ENCODE measurements around the gene SPRY4.
"Not testable (repeated sequence)": the region's sequence is repeated elsewhere in the genome, so short reads cannot be mapped to it uniquely, and the experiment has no call there.

Gene SPRY4

GRCh38 chr5:142339781-142340180, 15.0 kb upstream of the SPRY4 start:
- DNase-seq (ENCODE audit: insufficient read length, low spot score) (no peak), FAIRE-seq (no peak)

- DNase-seq (ENCODE audit: insufficient read length, low spot score), result no peak
- FAIRE-seq, result no peak
Measured at GRCh38 chr5:142334538-142334937, 9.7 kb upstream of the SPRY4 start.

DNA sequence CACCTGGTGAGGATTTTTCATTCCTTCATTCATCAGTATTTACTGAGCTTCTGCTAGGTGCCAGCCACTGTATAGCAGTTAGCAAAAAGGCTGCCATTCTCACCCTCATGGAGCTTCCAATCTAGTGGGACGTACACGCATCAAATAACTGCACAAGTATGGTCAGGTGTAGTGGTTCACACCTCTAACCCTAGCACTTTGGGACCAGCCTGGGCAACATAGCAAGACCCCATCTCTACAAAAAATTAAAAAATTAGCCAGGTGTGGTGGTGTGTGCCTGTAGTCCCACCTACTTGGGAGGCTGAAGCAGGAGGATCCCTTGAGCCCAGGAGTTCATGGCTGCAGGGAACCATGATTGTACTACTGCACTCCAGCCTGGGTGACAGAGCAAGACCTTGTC, 8.9 kb upstream of the SPRY4 start:
- FAIRE-seq; DNase-seq (ENCODE audit: insufficient read length, low spot score): not testable (repeated sequence)

GRCh38 chr5:142330444-142330843, 5.6 kb upstream of the SPRY4 start:
- DNase-seq (ENCODE audit: insufficient read length, low spot score) (no peak), FAIRE-seq (no peak)

DNA sequence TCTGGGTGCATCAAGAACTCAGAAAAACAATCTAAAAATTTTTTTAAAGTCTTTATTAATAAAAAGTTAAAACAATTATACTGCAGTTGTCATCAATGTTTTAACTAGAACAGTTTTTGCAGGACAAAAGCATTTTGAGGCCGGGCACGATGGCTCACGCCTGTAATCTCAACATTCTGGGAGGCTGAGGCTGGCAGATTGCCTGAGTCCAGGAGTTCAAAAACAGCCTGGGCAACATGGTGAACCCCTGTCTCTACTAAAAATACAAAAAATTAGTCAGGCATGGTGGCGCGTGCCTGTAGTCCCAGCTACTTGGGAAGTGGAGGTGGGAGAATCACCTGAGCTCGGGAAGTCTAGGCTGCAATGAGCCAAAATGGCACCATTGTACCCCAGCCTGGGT, 5.2 kb upstream of the SPRY4 start:
- DNase-seq (ENCODE audit: insufficient read length, low spot score) (no peak), FAIRE-seq (no peak)

GRCh38 chr5:142327111-142327842, 2.5 kb upstream of the SPRY4 start:
- FAIRE-seq, result no peak
- no peak for DNase-seq (ENCODE audit: insufficient read length, low spot score)

GRCh38 chr5:142326480-142326938, 1.7 kb upstream of the SPRY4 start:
- FAIRE-seq (no peak), DNase-seq (ENCODE audit: insufficient read length, low spot score) (no peak)

GRCh38 chr5:142325725-142326479, 1.1 kb upstream of the SPRY4 start:
- no peak for DNase-seq (ENCODE audit: insufficient read length, low spot score)
- no peak for FAIRE-seq

DNA sequence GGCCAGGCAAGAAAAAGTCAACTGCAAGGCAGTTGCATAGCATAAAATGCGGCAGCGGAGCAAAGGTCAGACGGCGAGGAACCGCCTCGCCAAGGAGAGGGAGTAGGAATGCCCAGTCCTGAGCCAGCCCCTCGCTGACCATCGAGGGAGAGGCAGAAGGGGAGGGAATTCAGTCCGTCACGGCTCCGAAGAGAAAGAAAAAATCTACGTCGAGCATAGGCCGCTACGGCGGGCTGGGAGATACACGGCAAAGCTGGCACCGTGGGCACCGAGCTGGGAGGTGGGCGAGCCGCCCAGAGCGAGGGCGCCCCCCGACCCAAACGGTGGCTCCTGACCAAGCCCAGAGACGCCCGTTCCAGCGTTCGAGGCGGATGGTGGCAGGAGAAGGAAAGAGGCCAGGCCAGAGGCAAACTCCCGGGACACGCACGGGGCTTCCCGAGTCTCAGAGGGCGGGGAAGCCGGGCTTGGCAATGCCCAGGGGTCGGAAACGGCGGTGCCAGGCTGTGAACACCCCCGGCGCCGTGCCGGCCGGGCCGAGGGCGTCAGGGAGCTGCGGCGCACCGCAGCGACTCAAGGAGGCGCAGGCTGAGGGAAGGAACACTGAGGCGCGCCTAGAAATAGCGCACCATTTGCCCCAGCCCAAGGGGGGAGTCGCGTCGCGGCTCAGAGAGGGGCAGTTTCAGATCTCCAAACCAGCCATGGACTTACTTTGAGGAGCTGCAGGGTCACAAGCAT, 518 bp downstream of the SPRY4 start:
- peak; percentile 55 for FAIRE-seq
- DNase-seq (ENCODE audit: insufficient read length, low spot score), result no peak

- FAIRE-seq, result peak; percentile 61
- DNase-seq (ENCODE audit: insufficient read length, low spot score), result no peak
Measured at GRCh38 chr5:142323480-142324135, 1.2 kb downstream of the SPRY4 start.

DNA sequence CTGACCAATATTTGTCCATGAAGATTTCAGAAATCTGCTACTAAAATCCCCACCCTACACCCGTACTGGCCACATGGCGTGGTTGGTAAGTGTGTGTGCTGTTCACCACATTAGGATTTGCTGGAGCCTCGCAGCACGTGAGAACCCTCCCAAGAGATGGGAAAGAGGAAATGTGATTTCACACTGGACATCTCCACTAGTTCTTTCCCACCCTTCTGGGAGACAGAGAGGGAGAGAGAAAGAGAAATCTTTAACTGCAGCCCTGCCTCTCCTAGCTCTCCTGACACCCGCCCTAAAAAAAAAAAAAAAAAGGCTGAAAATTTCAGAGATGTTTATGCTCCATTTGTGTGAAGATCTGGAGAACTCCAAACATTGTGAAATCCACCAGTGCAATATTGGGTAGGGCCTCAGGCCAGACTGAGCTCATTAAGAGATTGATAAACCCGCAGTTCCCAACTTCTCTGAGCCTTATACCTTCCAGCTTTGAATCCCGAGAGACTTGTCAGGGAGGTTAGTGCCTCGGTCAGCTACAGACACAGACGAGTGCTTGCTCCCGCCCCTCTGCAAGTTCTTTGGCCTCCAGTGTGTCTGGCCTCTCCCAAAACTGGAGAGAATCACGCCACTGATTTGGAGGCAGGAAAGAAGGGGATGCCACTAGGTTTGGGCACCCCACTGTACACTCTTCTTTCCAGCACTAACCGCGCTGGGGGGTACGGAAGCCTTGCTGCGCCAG, 1.9 kb downstream of the SPRY4 start:
- FAIRE-seq, result no peak
- no peak for DNase-seq (ENCODE audit: insufficient read length, low spot score)

DNA sequence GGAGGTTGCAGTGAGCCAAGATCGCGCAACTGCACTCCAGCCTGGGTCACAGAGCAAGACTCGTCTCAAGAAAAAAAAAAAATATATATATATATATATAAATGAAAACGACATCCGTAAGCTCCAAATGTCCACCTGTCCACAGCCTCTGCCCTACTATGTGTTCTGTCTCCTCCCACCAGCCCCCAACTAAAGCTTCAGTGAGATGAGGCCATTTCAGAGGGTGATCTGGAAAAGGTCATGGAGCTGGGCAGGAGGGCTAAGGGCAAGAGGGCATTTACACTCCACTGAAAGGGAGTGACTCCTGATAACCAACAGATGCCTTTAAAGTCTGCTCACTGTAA, 2.4 kb downstream of the SPRY4 start:
- DNase-seq (ENCODE audit: insufficient read length, low spot score), result no peak
- FAIRE-seq, result no peak

- DNase-seq (ENCODE audit: insufficient read length, low spot score) (no peak), FAIRE-seq (peak; percentile 49)
Measured at GRCh38 chr5:142320851-142321560, 3.8 kb downstream of the SPRY4 start.

- DNase-seq (ENCODE audit: insufficient read length, low spot score), result no peak
- no peak for FAIRE-seq
Measured at GRCh38 chr5:142320430-142320738, 4.4 kb downstream of the SPRY4 start.

DNA sequence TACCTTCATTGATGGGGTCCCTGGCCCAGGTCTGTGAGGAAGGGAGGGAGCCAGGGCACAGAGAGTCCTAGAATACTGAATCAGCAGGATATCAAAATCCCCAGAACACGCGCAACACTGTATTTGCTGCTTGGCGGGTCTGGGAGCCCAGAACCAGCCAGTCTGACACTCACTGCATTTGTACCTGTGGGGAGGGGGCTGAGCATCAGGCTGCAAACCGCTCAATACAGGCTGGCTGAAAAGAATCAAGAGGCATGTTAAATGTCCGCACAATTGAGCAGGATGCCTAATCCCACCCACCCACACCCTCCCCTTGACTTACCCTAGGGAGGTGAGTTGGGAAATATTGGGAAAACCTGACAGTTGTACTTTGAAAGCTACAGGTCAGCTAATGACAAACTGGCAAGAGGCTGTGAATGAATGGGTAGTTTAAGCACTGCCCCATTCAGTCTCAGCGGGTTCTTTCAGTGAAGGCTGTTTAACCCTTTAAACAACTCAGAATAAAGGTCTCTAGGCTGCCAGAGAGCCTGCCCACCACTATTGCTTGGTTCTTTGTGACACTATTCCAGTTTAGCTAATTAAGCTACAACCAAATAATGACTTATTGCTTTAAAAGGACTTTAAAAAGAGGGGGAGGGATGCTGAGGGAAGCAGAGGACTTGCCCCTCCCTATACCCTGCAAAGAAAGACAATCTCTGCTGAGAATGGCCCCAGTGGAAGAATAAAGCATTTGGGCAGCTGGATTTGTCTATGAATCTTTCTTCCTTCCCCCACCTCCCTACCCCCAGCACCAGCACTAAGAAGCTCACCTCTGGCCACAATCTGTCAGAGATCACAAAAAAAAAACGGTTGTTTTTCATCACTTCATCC, 5.0 kb downstream of the SPRY4 start:
- FAIRE-seq (peak; percentile 68), DNase-seq (ENCODE audit: insufficient read length, low spot score) (no peak)

- DNase-seq (ENCODE audit: insufficient read length, low spot score), result no peak
- FAIRE-seq, result peak; percentile 51
Measured at GRCh38 chr5:142319105-142319504, 5.7 kb downstream of the SPRY4 start.

DNA sequence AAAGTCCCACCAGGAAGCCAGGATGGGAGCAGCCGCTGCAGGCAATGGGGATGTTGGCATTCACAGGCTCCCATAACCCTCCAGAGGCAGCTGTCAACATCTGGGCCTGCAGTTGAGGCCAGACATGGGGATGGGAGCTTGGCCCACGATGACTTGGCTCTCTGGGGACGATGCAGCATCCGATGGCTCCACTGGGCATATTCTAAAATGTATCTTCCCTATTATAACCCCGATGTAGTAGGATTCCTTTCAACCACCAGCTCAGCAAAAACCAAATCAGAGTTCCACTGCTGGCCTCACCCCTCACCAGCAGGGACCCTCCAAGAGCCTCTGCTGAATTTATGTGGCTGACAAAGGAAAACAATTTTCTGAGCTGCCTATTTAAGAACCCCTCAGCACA, 7.1 kb downstream of the SPRY4 start:
- FAIRE-seq (no peak), DNase-seq (ENCODE audit: insufficient read length, low spot score) (no peak)

GRCh38 chr5:142317173-142317572, 7.6 kb downstream of the SPRY4 start:
- DNase-seq (ENCODE audit: insufficient read length, low spot score), result no peak
- FAIRE-seq, result no peak

GRCh38 chr5:142316681-142317080, 8.1 kb downstream of the SPRY4 start:
- no peak for DNase-seq (ENCODE audit: insufficient read length, low spot score)
- no peak for FAIRE-seq

Data from GM19239 (cell line).